ENCODE data around the gene IPCEF1. TPM values are rescaled to one million over a fixed set of nuclear protein-coding genes. Genes with fewer than 3 reads are reported as not detected.

IPCEF1 gene
- total RNA-seq, 1 donor from 2014 or later: 0.98 TPM

DNA sequence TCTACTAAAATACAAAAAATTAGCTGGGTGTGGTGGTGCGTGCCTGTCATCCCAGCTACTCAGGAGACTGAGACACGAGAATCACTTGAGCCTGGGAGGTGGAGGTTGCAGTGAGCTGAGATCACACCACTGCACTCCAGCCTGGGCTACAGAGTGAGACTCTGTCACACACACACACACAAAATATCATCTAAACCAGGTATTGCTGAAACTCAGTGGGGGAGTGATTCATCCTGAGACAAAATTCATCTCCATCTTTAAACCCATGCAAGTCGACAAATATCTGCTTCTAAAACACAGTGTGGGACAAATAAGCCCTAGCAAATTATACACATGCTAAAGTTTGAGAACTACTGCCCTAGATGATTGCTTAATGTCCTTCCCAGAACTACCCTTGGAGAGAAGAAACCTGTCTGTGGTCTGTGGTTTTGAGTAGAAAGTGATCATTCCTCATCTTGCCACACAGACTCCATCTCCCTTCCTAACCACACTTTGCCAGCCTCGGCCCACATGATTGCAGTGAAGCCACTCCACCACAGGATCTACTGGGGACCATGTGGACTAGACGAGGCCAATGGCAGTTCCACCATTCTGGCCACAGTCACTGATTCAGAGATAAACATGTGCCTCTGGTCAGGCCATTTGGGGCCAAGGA is 187.3 kb downstream of the IPCEF1 start:
- ATAC-seq (no peak), DNase-seq (ENCODE audit: low spot score) (no peak)

- ATAC-seq (no peak), DNase-seq (ENCODE audit: low spot score) (no peak)
Observed at GRCh38 chr6:154167126-154167525, 189.5 kb downstream of the IPCEF1 start.

DNA sequence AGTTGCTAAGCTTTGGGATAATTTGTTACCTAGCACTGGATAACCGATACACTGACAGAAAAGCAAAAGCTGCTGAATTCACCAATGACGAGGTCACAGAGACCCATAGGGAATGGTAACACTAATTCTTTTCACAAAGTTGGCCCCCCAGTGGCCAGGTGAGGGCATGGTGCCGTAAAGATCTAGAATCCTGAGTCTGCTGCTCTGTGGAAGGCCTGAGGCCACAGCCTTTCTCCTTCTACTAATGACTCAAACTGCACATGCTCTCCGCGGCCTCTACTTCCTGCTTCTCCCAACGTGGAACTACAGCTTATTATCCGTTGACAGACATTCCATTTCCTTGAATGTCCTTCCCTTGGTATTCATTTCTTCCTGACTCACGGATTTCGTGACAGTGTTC is 190.5 kb downstream of the IPCEF1 start:
- ATAC-seq (no peak), DNase-seq (ENCODE audit: low spot score) (no peak)

DNA sequence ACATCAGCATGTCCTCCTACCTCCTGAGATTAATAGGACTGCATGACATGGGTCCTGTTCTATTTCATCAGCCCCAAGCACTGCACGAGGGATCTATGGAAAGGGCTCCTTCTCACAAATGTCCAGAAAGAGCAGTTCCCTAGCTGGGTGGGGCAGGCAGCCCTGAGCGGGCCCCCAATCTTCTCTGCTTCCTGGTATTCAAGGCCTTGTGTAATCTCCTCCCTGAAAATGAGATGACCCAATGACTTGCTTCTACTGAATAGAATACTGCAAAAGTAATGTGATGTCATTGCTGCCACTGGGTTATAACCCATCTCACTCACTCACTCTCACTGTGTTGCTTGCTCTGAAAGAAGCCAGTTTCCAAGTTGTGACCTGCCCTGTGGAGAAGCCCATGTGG is 191.1 kb downstream of the IPCEF1 start:
- peak; percentile 8 for ATAC-seq
- DNase-seq (ENCODE audit: low spot score): no peak

DNA sequence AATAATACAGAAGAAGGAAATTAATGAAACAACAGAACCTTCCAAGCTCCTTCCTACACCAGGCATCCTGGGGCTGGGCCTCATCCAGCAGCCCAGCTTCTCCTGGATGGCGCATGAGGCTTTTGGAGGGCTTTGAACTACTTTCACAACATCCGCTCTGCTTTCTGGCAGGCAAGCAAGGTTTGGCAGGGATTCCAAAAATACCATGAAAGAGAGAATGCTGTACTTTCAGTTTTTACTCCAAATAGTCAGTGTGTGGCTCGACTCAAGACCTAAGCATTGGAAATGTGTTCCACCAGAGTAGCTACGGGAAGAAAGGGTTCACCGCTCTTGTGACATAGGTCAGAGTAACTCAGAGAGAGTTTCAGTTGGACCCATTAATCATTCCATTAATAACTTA is 192.2 kb downstream of the IPCEF1 start:
- ATAC-seq: peak; percentile 96
- DNase-seq (ENCODE audit: low spot score): peak; percentile 86

- DNase-seq (ENCODE audit: low spot score) (no peak), ATAC-seq (no peak)
Observed at GRCh38 chr6:154161689-154162088, 194.9 kb downstream of the IPCEF1 start.

- DNase-seq (ENCODE audit: low spot score): no peak
- no peak for ATAC-seq
Observed at GRCh38 chr6:154159126-154159525, 197.5 kb downstream of the IPCEF1 start.

DNA sequence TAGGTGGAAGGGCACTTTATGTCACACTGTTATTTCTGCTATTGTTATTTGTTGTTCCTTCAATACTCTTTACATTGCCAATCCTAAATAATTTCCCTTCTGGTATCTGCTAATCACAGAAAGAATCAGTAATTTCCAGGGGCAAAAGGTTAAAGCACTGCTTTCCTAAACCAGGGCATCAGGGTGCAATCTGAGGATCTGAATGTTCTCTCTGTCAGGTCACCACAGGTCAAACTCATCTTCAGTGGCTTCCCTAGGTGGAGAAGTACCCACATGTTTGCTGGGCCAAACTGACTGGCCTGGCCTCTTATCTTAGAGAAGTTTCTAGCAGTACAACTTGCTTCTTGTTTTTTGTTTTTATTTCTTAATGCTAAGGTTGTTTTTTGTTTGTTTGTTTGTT is 198.9 kb downstream of the IPCEF1 start:
- DNase-seq (ENCODE audit: low spot score) (peak; percentile 52), ATAC-seq (peak; percentile 79)

- ATAC-seq (peak; percentile 55), DNase-seq (ENCODE audit: low spot score) (no peak)
Observed at GRCh38 chr6:154157082-154157481, 199.5 kb downstream of the IPCEF1 start.

DNA sequence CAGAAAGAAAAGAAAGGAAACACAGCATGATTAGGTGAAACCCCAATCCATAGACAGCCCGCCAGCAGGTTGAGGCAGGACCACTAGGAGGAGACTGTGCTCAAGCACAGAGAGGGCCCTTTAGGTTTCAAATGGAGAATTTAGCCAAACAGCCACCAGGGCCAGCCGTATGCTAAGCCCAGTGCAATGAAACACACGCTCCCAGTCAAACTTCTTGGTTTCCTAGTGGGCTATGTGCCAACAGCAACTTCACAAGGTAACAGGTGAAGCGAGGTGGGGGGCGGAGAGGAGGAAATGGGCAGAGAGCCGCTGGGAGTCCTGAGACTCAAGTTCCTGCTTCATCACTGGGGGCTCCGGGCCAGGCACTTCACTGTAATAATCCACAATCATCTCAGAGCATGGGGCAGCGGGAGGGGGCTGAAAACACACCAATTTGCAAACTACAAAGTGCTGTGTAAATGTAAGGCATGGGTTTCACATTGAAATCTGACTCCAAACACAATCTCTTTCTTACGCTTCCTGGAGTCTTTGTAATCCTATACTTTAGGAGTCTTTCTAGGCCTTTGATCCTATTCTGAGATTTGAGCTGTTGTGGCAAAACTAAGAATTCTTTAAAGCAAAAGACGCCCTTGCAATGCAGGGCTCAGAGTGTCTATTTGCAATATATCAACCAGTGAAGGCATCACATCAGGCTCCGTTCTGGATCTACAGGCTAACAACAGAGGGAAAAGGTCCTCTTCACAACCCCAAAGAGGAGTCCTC is 200.3 kb downstream of the IPCEF1 start:
- ATAC-seq (peak; percentile 86), DNase-seq (ENCODE audit: low spot score) (peak; percentile 54)

- no peak for DNase-seq (ENCODE audit: low spot score)
- ATAC-seq: peak; percentile 61
Observed at GRCh38 chr6:154154389-154154967, 202.1 kb downstream of the IPCEF1 start.

- no peak for ATAC-seq
- DNase-seq (ENCODE audit: low spot score): no peak
Observed at GRCh38 chr6:154143753-154144152, 212.8 kb downstream of the IPCEF1 start.

DNA sequence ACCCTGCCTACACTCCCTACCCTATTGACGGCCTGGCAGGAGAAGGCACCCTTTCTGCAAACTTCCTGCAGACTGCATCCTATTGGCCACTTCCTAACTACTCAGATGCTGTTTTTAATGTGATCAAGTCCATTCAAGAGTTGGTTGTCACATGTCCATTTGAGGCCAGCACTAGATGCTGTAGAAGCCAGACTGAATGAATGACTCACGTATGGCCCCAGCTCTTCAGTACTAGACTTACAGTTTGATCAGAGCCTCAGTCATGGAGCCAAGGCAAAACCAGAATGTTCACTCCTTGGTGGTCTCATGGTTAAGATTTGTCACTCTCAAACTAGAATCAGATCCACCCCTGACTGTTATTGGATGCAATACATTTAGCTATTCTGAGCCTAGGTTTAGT is 215.9 kb downstream of the IPCEF1 start:
- DNase-seq (ENCODE audit: low spot score): no peak
- no peak for ATAC-seq

- ATAC-seq: no peak
- DNase-seq (ENCODE audit: low spot score): no peak
Observed at GRCh38 chr6:154139892-154140291, 216.7 kb downstream of the IPCEF1 start.

GRCh38 chr6:154138793-154139192 is 217.8 kb downstream of the IPCEF1 start:
- no peak for ATAC-seq

DNA sequence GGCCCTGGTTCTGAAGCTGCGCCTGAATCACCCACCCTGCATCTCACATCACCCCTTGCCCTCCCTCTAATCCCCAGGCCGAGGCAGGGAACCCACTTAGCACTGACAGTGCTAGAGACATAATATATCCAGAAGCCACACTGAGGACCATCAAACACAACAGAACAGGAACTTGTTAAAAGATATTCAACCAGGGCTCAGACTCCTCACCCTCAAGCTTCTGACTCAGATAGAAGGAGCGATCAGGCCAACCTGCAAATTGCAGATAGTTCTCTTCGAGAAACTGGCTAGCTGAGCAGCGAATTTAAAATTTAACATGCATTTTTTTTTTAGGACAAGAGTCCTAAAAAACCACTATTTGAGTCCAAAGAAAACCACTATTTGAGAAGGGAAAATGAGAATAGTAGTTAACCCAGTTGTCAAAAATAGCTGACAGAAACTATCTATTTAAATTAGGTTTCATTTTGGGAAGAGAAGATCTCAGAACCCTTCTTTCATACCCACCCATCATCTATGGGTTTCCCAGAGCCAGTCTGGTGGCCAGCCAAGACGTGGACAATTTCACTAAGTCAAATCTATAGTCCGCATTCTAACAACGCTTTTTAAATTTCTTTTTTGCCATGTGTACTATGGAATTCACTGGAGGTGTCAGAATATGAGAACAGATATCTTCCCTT is 222.0 kb downstream of the IPCEF1 start:
- ATAC-seq (no peak), DNase-seq (ENCODE audit: low spot score) (no peak)

More at GRCh38 chr6:154138793-154139192, 217.8 kb downstream of the IPCEF1 start:
- no peak for DNase-seq (ENCODE audit: low spot score)

DNA sequence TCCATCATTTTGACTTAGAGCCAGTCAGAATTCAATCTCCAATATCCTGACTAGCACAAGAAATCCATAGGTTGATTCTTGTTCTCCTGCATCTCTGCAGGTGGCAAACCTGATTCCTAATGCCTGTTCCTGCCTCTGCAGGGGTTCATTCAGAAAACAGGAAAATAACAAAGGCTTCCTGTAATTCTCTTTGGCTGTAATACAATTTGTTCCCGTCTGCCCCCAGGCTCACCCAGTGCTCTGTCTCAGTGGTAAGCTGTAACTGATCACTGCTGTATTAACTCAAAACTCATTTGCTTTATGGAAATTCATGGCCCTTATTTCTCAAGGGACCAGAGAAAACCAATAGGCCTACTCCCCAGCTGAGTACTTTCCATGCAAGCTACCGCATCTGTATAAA is 228.9 kb downstream of the IPCEF1 start:
- DNase-seq (ENCODE audit: low spot score): no peak
- no peak for ATAC-seq

DNA sequence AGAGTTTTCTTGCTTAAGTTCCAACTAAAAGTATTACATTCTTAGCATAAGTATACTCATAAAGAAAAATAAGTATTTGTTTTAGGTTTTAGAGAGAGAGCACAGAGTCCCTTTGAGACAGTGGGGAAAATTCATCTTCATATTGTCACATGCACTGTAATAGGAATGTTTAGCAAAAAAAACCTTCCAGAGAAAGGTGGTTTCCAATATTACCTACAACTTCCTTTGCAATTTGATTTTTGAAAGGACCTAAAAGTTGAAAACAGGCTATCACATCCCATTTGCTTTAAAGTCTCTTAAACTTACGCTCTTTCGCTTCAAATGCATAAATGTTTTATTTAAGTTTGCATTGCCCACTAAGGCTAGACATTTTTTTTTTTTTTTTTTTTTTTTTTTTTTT is 231.2 kb downstream of the IPCEF1 start:
- DNase-seq (ENCODE audit: low spot score): no peak
- ATAC-seq: no peak

- ATAC-seq (no peak), DNase-seq (ENCODE audit: low spot score) (no peak)
Observed at GRCh38 chr6:154123155-154123956, 233.2 kb downstream of the IPCEF1 start.

DNA sequence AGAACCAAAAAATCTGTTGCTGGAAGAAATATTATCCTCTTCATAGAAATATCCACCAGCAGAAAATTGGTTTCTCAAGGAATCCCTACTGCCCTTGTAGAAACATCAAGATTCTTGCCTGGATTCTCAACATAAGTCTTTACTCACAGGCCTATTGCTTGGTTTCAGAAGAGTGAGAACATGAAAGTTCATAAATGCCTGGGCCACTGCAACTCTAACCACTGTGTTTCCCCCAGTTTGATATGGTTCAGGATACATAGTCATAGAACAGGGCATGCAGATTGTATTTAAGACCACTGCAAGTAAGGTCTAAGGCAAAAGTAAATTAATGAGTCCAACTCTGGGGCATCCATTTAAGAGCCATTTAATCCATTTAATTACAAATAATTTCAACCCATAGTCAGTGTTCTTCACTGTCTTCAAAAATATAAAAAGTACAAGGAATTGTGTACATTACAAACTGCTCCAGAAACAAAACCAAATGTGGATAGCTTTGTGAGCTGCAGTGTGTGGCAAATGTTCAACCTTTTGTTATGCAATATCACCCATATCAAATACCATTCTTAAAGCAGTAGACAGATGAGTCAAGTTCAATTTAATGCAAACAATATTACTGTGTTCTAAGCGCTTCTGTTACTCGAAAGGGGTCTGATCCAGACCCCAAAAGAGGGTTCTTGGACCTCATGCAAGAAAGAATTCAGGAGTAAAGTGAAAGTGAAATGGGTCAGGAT is 234.2 kb downstream of the IPCEF1 start:
- DNase-seq (ENCODE audit: low spot score): no peak
- ATAC-seq: no peak
